HepG2 (cell line): ENCODE results near the gene BCL2L11. TPM values are rescaled to one million over a fixed set of nuclear protein-coding genes. Genes with fewer than 3 reads are reported as not detected.
A peak's percentile ranks its signal among the peaks of the same experiment; 100 is the strongest.

Source experiments
- ATAC-seq: fragments of 200-7000 bp; cut with Tn5 transposase; 3 replicates; pipeline ENCODE4 v1.9.1; 2020; ENCODE audit warnings: mild to moderate bottlenecking, moderate library complexity
- BruUV-seq: library from RNA; stranded (reverse); fragments of 400-500 nt; replicated peaks from 2 replicates; lab custom pipeline; 2021; lab: Mats Ljungman, UMichigan
- CTCF ChIA-PET: fragments of 300-600 bp; formaldehyde crosslinking; extraction: SDS; loops from one replicate; lab custom pipeline; 2021; ENCODE audit warnings: low total read pairs, inconsistent platforms, low intra/inter-chr PET ratio; lab: Yijun Ruan, JAX
- POLR2A ChIA-PET: fragments of 350-600 bp; sonication (Branson Sonifier 250); formaldehyde crosslinking; loops from one replicate; lab custom pipeline; 2020; ENCODE audit warnings: antibody characterized with exemption, inconsistent platforms; lab: Yijun Ruan, JAX
- DNase-seq: peaks from one replicate; pipeline ENCODE4 v3.0.0-alpha.2; 2015; ENCODE audit warnings: low spot score
- FAIRE-seq: peaks from 3 replicates; lab custom pipeline; 2011; peaks lifted over from hg19 to GRCh38; lab: Jason Lieb, UNC
- H2AFZ ChIP-seq: one replicate; pipeline ENCODE4 v1.6.1; 2011; ENCODE audit warnings: low read length, inconsistent platforms
- H3K27ac ChIP-seq: fragments of 300-600 bp; 3 replicates; pipeline ENCODE4 v1.8.0; 2011; ENCODE audit warnings: mixed run types, mild to moderate bottlenecking, mixed read lengths, low read length, inconsistent platforms; ENCODE audit not compliant: insufficient read depth; ENCODE audit errors: extremely low read length
- H3K27me3 ChIP-seq, 2 experiments: fragments of 200-600 bp in 1 of 2; 2 replicates in 1 of 2; 3 replicates in 1 of 2; pipeline versions ENCODE4 v1.6.0 to v1.8.0; 2011; ENCODE audit warnings: low read length in 2 of 2, mild to moderate bottlenecking in 2 of 2, moderate library complexity in 2 of 2, inconsistent platforms in 1 of 2; ENCODE audit not compliant: insufficient read depth in 2 of 2, control insufficient read depth in 1 of 2
- H3K36me3 ChIP-seq, 2 experiments: fragments of 200-600 bp in 1 of 2; replicated peaks in 1 of 2; 2 replicates in 1 of 2; 3 replicates in 1 of 2; pipeline versions ENCODE4 v1.5.1 to v1.8.0; 2011; ENCODE audit warnings: low read length in 2 of 2, inconsistent platforms in 1 of 2; ENCODE audit not compliant: insufficient read depth in 2 of 2, control insufficient read depth in 1 of 2
- H3K4me1 ChIP-seq: 2 replicates; pipeline ENCODE4 v1.5.1; 2012; ENCODE audit warnings: low read length, inconsistent platforms; ENCODE audit not compliant: insufficient read depth
- H3K4me2 ChIP-seq: 2 replicates; pipeline ENCODE4 v1.6.0; 2011; ENCODE audit warnings: low read depth, low read length, inconsistent platforms
- H3K4me3 ChIP-seq, 3 experiments: fragments of 200-600 bp in 1 of 3; sonication (generic), shearing (Covaris generic) in 1 of 3; replicated peaks in 1 of 3; 2 replicates each; pipeline ENCODE4 v1.5.1; 2011 to 2016; ENCODE audit warnings: low read length in 3 of 3, inconsistent platforms in 2 of 3, low read depth in 2 of 3, mild to moderate bottlenecking in 2 of 3, control low read depth in 1 of 3, mixed read lengths in 1 of 3; ENCODE audit not compliant: insufficient read depth in 1 of 3
- H3K79me2 ChIP-seq: one replicate; pipeline ENCODE4 v1.6.1; 2011; ENCODE audit warnings: low read length, inconsistent platforms; ENCODE audit not compliant: insufficient read depth
- H3K9ac ChIP-seq: 2 replicates; pipeline ENCODE4 v1.6.0; 2011; ENCODE audit warnings: mild to moderate bottlenecking, low read depth, low read length, inconsistent platforms; ENCODE audit not compliant: insufficient read depth
- H3K9me3 ChIP-seq: 2 replicates; pipeline ENCODE4 v1.5.1; 2012; ENCODE audit warnings: mild to moderate bottlenecking, low read length
- H4K20me1 ChIP-seq: 2 replicates; pipeline ENCODE4 v1.6.0; 2011; ENCODE audit warnings: inconsistent platforms, mild to moderate bottlenecking, low read length, moderate library complexity; ENCODE audit not compliant: insufficient read depth
- GTF3A ChIP-seq: sonication (generic); formaldehyde crosslinking; conservative IDR thresholded peaks from 2 replicates; pipeline ENCODE4 v1.4.0; 2020; ENCODE audit warnings: mild to moderate bottlenecking, missing genetic modification reagents
- HNRNPK ChIP-seq: fragments of 200-400 bp; formaldehyde crosslinking; IDR thresholded peaks from 2 replicates; pipeline ENCODE4 v1.6.1; 2018; ENCODE audit warnings: low read length, low read depth, moderate library complexity, mild to moderate bottlenecking; ENCODE audit not compliant: poor library complexity, severe bottlenecking
- KDM2A ChIP-seq: sonication (generic); formaldehyde crosslinking; IDR thresholded peaks from 2 replicates; pipeline ENCODE4 v1.4.0; 2020; ENCODE audit warnings: low read depth, missing genetic modification reagents, borderline replicate concordance
- MED1 ChIP-seq: sonication (generic); formaldehyde crosslinking; IDR thresholded peaks from 2 replicates; pipeline ENCODE4 v1.4.0; 2020; ENCODE audit warnings: missing genetic modification reagents
- MXD4 ChIP-seq: IDR thresholded peaks from 2 replicates; pipeline ENCODE4 v1.6.1; 2016; ENCODE audit warnings: mild to moderate bottlenecking, missing biosample characterization, missing genetic modification reagents
- MYC ChIP-seq: sonication (generic); formaldehyde crosslinking; IDR thresholded peaks from 2 replicates; pipeline ENCODE4 v1.9.0; 2021; ENCODE audit warnings: missing genetic modification reagents, borderline replicate concordance
- SETDB1 ChIP-seq: sonication (generic); formaldehyde crosslinking; IDR thresholded peaks from 2 replicates; pipeline ENCODE4 v1.5.1; 2020; ENCODE audit warnings: missing genetic modification reagents, mild to moderate bottlenecking, borderline replicate concordance
- SOX6 ChIP-seq, 2 experiments: fragments of 450-650 bp in 1 of 2; sonication (generic) in 1 of 2; formaldehyde crosslinking in 1 of 2; IDR thresholded peaks; 2 replicates each; pipeline versions ENCODE4 v1.4.0 to v1.6.1; 2017 to 2020; ENCODE audit warnings: antibody characterized with exemption in 1 of 2, mild to moderate bottlenecking in 1 of 2, missing genetic modification reagents in 1 of 2
- ZBTB21 ChIP-seq: sonication (generic); formaldehyde crosslinking; IDR thresholded peaks from 2 replicates; pipeline ENCODE4 v1.4.0; 2020; ENCODE audit warnings: missing genetic modification reagents
- ZFAT ChIP-seq: sonication (generic); formaldehyde crosslinking; conservative IDR thresholded peaks from 2 replicates; pipeline ENCODE4 v1.8.1; 2023; ENCODE audit warnings: missing genetic modification reagents, inconsistent platforms
- ZNF30 ChIP-seq: sonication (generic); formaldehyde crosslinking; IDR thresholded peaks from 2 replicates; pipeline ENCODE4 v1.5.0; 2020; ENCODE audit warnings: mild to moderate bottlenecking, missing genetic modification reagents
- WGBS: methylation state at CpG from one replicate; pipeline ENCODE4 v1.1.6; 2017; ENCODE audit warnings: low lambda C conversion rate; 5-methylcytosine and 5-hydroxymethylcytosine counted together
- in situ Hi-C: cut with HindIII; loops from 2 replicates; pipeline ENCODE4 v1.10.0; 2017; ENCODE audit warnings: low pct_unique_long_range_greater_than_20kb; ENCODE audit not compliant: extremely low pct_ligation_motif_present
- intact Hi-C: fragments of 100-400 bp; cut with micrococcal nuclease; formaldehyde crosslinking; loops from one replicate; pipeline ENCODE4 v1.10.0; 2022; ENCODE audit not compliant: unreplicated experiment
- polyA plus RNA-seq, 8 experiments: library from polyadenylated mRNA; depleted of rRNA in 3 of 8; stranded (reverse) in 7 of 8; unstranded in 1 of 8; fragments of >200 nt; fragmentation: Illumina TruSeq in 4 of 8; extraction: Trizol in 4 of 8; gene quantifications; 2 replicates each; pipeline versions ENCODE4 v1.2.1 to v1.2.3, GENCODE V29; 2011 to 2016; ENCODE audit warnings: low read depth in 4 of 8, missing spikeins in 1 of 8, mixed read lengths in 1 of 8; ENCODE audit not compliant: insufficient read depth in 1 of 8
- total RNA-seq, 5 experiments: library from RNA; depleted of rRNA; stranded (reverse); fragments of >200 nt; fragmentation: Illumina TruSeq; extraction: Trizol; gene quantifications; 2 replicates each; pipeline ENCODE4 v1.2.3, GENCODE V29; 2016; ENCODE audit warnings: low read depth in 1 of 5
- TF ChIP-seq, protein P1 (sequence below): sonication (generic); formaldehyde crosslinking; IDR thresholded peaks from 2 replicates; pipeline ENCODE4 v1.5.0; 2020; ENCODE audit warnings: mild to moderate bottlenecking, low read depth, missing genetic modification reagents, borderline replicate concordance
- TF ChIP-seq, protein P2 (sequence below): sonication (generic); formaldehyde crosslinking; IDR thresholded peaks from 2 replicates; pipeline ENCODE4 v1.4.0; 2020; ENCODE audit warnings: mild to moderate bottlenecking, missing genetic modification reagents
- TF ChIP-seq, protein P3 (sequence below): sonication (generic); formaldehyde crosslinking; IDR thresholded peaks from 2 replicates; pipeline ENCODE4 v1.4.0; 2020; ENCODE audit warnings: missing genetic modification reagents, borderline replicate concordance
- TF ChIP-seq, protein P4 (sequence below): sonication (generic); formaldehyde crosslinking; IDR thresholded peaks from 2 replicates; pipeline ENCODE4 v1.8.1; 2023; ENCODE audit warnings: mild to moderate bottlenecking, missing genetic modification reagents

Gene BCL2L11
- total and polyA plus RNA-seq, 2 of the 13 experiments (the other 11 are each of a cell fraction or from before 2014, with no cell fraction given), result 6.1 to 9.7 TPM

DNA sequence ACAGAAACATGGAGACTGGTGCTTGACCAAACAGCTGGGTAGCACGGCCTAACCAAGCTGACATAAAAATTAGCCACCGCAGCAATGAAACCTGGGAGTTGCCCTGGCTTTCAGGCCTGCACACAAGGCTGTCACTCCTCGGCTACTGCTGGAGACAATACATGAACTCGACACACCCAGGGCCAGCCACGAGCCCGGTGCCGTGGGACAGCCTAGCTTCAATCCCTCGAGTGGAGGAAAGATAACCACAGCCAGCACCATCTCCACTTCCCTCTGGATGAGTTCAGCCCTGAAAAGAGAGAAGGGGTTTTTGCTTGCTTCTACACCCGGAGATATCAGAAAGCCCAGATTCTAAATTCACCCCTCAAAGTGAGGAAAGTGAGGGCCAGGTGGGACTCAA lies 78.0 kb downstream of the BCL2L11 start (continued):
- TF ChIP-seq, protein P1, sequence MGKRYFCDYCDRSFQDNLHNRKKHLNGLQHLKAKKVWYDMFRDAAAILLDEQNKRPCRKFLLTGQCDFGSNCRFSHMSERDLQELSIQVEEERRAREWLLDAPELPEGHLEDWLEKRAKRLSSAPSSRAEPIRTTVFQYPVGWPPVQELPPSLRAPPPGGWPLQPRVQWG (CRISPR knock-in tag), result no peak
- no peak for TF ChIP-seq ZBTB21 (CRISPR knock-in tag)
- TF ChIP-seq HNRNPK, result no peak

DNA sequence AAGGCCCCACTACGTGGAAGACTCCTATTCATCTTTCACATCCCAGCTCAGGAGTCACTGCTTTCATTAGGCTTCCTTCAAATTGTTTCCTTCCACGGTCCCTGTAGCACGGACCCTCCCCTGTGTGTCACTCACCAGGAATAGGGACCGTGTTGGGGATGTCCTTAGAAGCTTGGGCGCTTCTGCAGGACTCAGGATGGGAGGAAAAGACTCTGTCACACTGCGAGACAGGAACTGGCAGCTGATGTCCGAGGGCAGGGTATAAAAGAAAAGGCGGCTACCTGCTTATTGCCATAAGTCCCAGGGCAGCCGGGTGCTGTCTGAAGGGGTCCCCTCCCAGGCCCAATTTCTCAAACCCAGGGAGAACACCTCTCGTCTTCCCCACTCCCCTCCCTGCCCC lies 79.1 kb downstream of the BCL2L11 start:
- no peak overlapping the region; a peak in 1 of 6 replicates for H3K4me3 ChIP-seq
- ATAC-seq, result peak; percentile 14; the same call in 1 of the 3 replicates
- peaks cover 10% of the 10 kb centered on the region; the same call in 1 of the 2 replicates for H3K4me1 ChIP-seq
- no peak overlapping the region for H3K27ac ChIP-seq
- H4K20me1 ChIP-seq, result no peaks in the 10 kb centered on the region
- DNase-seq, result no peak
- FAIRE-seq, result no peak
- CTCF ChIA-PET, result no interaction called here
- no peak overlapping the region for H2AFZ ChIP-seq
- H3K36me3 ChIP-seq, result no peaks in the 10 kb centered on the region
- H3K27me3 ChIP-seq, result no peaks in the 10 kb centered on the region; a peak in 1 of 5 replicates
- TF ChIP-seq, protein P2, sequence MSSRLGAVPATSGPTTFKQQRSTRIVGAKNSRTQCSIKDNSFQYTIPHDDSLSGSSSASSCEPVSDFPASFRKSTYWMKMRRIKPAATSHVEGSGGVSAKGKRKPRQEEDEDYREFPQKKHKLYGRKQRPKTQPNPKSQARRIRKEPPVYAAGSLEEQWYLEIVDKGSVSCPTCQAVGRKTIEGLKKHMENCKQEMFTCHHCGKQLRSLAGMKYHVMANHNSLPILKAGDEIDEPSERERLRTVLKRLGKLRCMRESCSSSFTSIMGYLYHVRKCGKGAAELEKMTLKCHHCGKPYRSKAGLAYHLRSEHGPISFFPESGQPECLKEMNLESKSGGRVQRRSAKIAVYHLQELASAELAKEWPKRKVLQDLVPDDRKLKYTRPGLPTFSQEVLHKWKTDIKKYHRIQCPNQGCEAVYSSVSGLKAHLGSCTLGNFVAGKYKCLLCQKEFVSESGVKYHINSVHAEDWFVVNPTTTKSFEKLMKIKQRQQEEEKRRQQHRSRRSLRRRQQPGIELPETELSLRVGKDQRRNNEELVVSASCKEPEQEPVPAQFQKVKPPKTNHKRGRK (CRISPR knock-in tag), result no peak
- TF ChIP-seq MED1 (CRISPR knock-in tag) (no peak), KDM2A (CRISPR knock-in tag) (no peak), ZFAT (CRISPR knock-in tag) (no peak), GTF3A (no peak), ZNF30 (CRISPR knock-in tag) (no peak), SOX6 (IDR thresholded peaks at IDR 0.05) (no peak), SOX6 (CRISPR knock-in tag; IDR thresholded peaks at IDR 0.05) (no peak), MYC (CRISPR knock-in tag) (no peak), SETDB1 (CRISPR knock-in tag) (no peak), MXD4 (no peak)
- TF ChIP-seq, protein P3, sequence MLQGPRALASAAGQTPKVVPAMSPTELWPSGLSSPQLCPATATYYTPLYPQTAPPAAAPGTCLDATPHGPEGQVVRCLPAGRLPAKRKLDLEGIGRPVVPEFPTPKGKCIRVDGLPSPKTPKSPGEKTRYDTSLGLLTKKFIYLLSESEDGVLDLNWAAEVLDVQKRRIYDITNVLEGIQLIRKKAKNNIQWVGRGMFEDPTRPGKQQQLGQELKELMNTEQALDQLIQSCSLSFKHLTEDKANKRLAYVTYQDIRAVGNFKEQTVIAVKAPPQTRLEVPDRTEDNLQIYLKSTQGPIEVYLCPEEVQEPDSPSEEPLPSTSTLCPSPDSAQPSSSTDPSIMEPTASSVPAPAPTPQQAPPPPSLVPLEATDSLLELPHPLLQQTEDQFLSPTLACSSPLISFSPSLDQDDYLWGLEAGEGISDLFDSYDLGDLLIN, result no peak
- TF ChIP-seq, protein P4, sequence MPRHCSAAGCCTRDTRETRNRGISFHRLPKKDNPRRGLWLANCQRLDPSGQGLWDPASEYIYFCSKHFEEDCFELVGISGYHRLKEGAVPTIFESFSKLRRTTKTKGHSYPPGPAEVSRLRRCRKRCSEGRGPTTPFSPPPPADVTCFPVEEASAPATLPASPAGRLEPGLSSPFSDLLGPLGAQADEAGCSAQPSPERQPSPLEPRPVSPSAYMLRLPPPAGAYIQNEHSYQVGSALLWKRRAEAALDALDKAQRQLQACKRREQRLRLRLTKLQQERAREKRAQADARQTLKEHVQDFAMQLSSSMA (CRISPR knock-in tag), result no peak
- TF ChIP-seq, all 625 proteins: peak for 0
- POLR2A ChIA-PET, result no interaction called here
- WGBS, result 55% methylated on average over 10 of the region's 10 CpGs
- Histone ChIP-seq H3K9me3 (no peaks in the 10 kb centered on the region), H3K9ac (no peak overlapping the region), H3K4me2 (peak overlapping the region; percentile 37), H3K79me2 (no peaks in the 10 kb centered on the region)
- no TSS peak for BruUV-seq
- in situ Hi-C loops (no loop called here), intact Hi-C loops (no loop called here)
